Measurements from ENCODE around the gene CNPPD1.

Gene CNPPD1

GRCh38 chr2:219175928-219176817 is 552 bp downstream of the CNPPD1 start:
- TF ChIP-seq CTCF (IDR thresholded peaks at IDR 0.05; ENCODE audit: low read depth, low read length) = no peak
- peak overlapping the region; percentile 84 for H3K4me3 ChIP-seq (ENCODE audit: low read depth, low read length)

GRCh38 chr2:219175486-219175885 is 1.2 kb downstream of the CNPPD1 start:
- no peak for TF ChIP-seq CTCF (IDR thresholded peaks at IDR 0.05; ENCODE audit: low read depth, low read length)
- peak overlapping the region; percentile 84 for H3K4me3 ChIP-seq (ENCODE audit: low read depth, low read length)

GRCh38 chr2:219174801-219175200 is 1.9 kb downstream of the CNPPD1 start:
- no peak overlapping the region for H3K4me3 ChIP-seq (ENCODE audit: low read depth, low read length)
- TF ChIP-seq CTCF (IDR thresholded peaks at IDR 0.05; ENCODE audit: low read depth, low read length) = no peak

DNA sequence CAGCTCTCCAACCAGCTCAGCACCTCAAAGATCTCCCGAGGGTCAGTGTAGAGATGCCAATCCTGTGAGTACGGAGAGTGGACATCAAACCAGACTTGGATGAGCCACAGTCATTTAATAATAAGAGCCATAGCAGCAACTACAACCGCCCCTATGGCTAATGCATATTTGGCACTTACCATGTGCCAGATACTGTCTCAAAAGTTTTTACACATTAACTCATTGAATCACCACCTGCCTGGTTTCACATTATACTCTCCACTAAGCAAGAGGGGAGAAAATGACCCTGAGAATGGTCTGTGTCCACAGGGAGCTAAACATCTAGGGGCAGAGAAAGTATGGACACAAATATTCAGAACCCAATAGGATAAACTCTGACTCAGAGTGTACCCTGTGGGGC is 2.6 kb downstream of the CNPPD1 start:
- TF ChIP-seq CTCF (IDR thresholded peaks at IDR 0.05; ENCODE audit: low read depth, low read length) = no peak
- H3K4me3 ChIP-seq (ENCODE audit: low read depth, low read length) = no peak overlapping the region

DNA sequence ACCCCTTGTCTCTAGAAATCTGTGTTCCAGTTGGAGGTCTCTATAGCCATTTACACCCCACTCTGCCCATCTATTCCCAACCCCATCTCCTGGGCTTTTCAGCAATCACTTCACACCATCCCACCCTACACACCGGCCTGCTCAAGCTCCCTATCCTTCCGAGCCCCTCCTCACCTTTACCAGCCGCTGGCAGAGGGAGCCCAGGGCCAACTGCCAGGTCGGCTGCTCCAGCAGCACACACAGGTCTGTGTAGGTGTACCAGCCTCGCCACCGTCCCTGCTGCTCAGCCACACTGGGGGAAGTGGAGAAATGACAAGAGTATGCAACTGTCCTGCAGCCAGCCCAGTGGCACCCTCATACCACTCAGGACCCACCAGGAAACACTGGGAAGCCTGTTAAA is 3.5 kb downstream of the CNPPD1 start:
- TF ChIP-seq CTCF (IDR thresholded peaks at IDR 0.05; ENCODE audit: low read depth, low read length) = no peak
- no peak overlapping the region for H3K4me3 ChIP-seq (ENCODE audit: low read depth, low read length)

DNA sequence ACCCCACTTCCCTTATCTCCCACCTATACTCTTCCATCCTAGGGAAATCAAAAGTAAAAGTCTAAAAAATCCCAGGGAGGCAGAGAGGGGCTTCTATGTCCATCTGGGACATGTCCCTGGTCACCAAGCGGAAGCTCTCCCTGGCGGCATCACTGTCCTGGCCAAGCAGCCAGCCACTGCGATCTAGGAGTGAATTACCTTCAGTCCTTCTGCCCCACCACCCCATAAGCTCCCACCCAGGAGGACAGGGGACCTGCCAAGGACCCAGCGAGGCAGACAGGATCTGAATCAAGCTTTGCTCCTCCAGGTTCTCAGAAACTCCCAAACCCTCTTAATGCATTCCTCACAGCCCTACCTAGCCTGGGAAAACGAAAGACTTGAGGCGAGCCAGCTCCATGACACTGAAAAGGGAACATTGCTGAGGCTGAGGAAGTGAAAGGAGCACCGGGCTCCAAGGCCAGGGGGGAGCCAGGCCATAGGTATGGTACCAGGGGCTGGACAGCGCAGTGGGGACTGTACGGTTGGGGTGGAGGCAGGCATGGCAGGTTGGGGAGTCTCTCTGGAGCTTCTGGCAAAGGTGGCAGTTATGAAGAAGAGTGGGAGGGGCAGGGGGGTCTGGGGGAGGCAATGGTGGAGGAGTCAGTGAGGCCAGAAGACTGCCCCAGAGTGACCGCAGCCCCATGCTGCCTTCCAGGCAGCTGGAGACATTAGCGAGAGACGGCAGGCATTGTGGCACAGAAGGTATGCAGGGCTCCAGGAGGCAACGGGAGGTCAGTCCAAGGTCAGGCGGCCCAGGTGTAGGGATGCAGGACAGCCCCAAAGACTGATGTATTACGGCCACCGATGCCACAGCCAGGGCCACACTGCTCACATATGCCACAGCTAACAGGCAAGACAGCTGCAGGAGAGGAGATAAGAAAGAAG is 4.2 kb downstream of the CNPPD1 start:
- H3K4me3 ChIP-seq (ENCODE audit: low read depth, low read length) = no peak overlapping the region
- no peak for TF ChIP-seq CTCF (IDR thresholded peaks at IDR 0.05; ENCODE audit: low read depth, low read length)

Data from WI38 (cell line).